Peyer's patch (tissue), 4 donors: ENCODE measurements around the gene KRT83.

Experiments used
- POLR2A ChIP-seq, 2 donors: fragments of 450-650 bp; IDR thresholded peaks; one replicate each; pipeline ENCODE4 v1.5.1; 2017; ENCODE audit warnings: antibody characterized with exemption in 2 of 2, mild to moderate bottlenecking in 2 of 2, moderate library complexity in 2 of 2
- TF ChIP-seq, protein P1 (sequence below), 6 experiments: fragments of 450-650 bp in 4 of 6; fragments of 200-600 bp in 2 of 6; sonication (generic) in 1 of 6; IDR thresholded peaks; one replicate each; pipeline ENCODE4 v1.5.1; 2017 to 2019; ENCODE audit warnings: antibody characterized with exemption in 6 of 6, mild to moderate bottlenecking in 3 of 6, moderate library complexity in 1 of 6

DNA sequence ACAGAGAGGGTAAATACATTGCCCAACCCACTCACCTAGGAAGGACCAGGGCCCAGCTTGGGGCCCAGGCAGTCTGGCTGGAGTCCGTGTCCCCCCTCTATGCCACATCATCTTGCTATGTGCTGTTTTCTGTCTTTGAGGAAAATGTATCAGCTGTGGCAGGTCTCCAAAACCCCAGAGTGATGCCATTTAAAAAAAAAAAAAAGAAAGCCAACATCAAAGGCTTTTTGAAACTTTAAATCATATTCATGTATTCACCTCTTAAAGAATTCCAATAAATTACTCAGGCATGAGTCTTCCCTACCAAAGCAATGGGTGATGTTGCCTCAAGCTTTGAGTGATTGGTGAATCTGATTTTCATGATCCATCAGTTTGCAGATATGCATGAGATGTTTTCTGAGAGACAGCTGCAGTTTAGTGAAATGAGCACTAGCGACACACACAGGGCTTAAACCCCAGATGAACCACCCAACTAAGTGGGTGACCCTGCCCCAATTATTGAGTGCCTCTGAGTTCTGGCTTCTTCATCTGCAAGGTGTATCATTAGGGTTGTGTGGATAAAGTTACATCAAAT is 35.9 kb downstream of the KRT83 start:
- TF ChIP-seq, protein P1, sequence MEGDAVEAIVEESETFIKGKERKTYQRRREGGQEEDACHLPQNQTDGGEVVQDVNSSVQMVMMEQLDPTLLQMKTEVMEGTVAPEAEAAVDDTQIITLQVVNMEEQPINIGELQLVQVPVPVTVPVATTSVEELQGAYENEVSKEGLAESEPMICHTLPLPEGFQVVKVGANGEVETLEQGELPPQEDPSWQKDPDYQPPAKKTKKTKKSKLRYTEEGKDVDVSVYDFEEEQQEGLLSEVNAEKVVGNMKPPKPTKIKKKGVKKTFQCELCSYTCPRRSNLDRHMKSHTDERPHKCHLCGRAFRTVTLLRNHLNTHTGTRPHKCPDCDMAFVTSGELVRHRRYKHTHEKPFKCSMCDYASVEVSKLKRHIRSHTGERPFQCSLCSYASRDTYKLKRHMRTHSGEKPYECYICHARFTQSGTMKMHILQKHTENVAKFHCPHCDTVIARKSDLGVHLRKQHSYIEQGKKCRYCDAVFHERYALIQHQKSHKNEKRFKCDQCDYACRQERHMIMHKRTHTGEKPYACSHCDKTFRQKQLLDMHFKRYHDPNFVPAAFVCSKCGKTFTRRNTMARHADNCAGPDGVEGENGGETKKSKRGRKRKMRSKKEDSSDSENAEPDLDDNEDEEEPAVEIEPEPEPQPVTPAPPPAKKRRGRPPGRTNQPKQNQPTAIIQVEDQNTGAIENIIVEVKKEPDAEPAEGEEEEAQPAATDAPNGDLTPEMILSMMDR (IDR thresholded peaks at IDR 0.05): no peak
- no peak for TF ChIP-seq POLR2A (IDR thresholded peaks at IDR 0.05)
